Transverse colon (tissue), 4 donors: Measurements from ENCODE around the gene CHERP. TPM values are rescaled to one million over a fixed set of nuclear protein-coding genes. Genes with fewer than 3 reads are reported as not detected.
"Not testable (repeated sequence)": the region's sequence is repeated elsewhere in the genome, so short reads cannot be mapped to it uniquely, and the experiment has no call there.

Source experiments
- DNase-seq: peaks from one replicate; pipeline ENCODE4 v3.0.0-alpha.2; 2019
- H3K27ac ChIP-seq, 4 donors: fragments of 200-600 bp; sonication (generic); 2 replicates each; pipeline ENCODE4 v1.5.1; 2016 to 2018; ENCODE audit warnings: inconsistent platforms in 4 of 4
- H3K27me3 ChIP-seq: fragments of 200-600 bp; sonication (generic); 2 replicates; pipeline ENCODE4 v1.5.1; 2017; ENCODE audit warnings: inconsistent platforms
- H3K36me3 ChIP-seq, 4 donors: fragments of 200-600 bp; sonication (generic); 2 replicates each; pipeline ENCODE4 v1.5.1; 2017 to 2019; ENCODE audit warnings: inconsistent platforms in 4 of 4
- H3K4me1 ChIP-seq, 4 donors: fragments of 200-600 bp; sonication (generic); 2 replicates each; pipeline ENCODE4 v1.5.1; 2017 to 2020; ENCODE audit warnings: inconsistent platforms in 4 of 4
- H3K4me3 ChIP-seq, 4 donors: fragments of 200-600 bp; sonication (generic); 1 replicate in 1 of 4; 2 replicates in 3 of 4; pipeline versions ENCODE4 v1.5.1 to v1.6.1; 2017 to 2019; ENCODE audit warnings: inconsistent platforms in 4 of 4
- H3K9me3 ChIP-seq, 2 donors: fragments of 200-600 bp; sonication (generic); 2 replicates each; pipeline ENCODE4 v1.5.1; 2017 to 2019; ENCODE audit warnings: inconsistent platforms in 2 of 2
- EP300 ChIP-seq: sonication (generic); formaldehyde crosslinking; IDR thresholded peaks from one replicate; pipeline ENCODE4 v1.6.1; 2017; ENCODE audit warnings: antibody characterized with exemption, low read depth
- POLR2A ChIP-seq: fragments of 450-650 bp; IDR thresholded peaks from one replicate; pipeline ENCODE4 v1.6.1; 2016; ENCODE audit warnings: antibody characterized with exemption, mild to moderate bottlenecking, moderate library complexity
- POLR2AphosphoS5 ChIP-seq, 3 donors: sonication (generic); formaldehyde crosslinking; IDR thresholded peaks; one replicate each; pipeline ENCODE4 v1.6.1; 2016; ENCODE audit warnings: antibody characterized with exemption in 3 of 3
- WGBS, 2 donors: methylation state at CpG; one replicate each; pipeline ENCODE4 v1.1.5; 2018; ENCODE audit warnings: low coverage in 1 of 2; 5-methylcytosine and 5-hydroxymethylcytosine counted together
- in situ Hi-C, 4 donors: fragments of 200-750 bp; cut with MboI; loops; one replicate each; pipeline versions ENCODE4 v1.15.0 to v1.15.1; 2017; ENCODE audit warnings: low sequenced_read_pairs in 3 of 4, low pct_ligation_motif_present in 1 of 4, low pct_unique_long_range_greater_than_20kb in 1 of 4
- intact Hi-C: fragments of 100-400 bp; cut with DNase I; formaldehyde crosslinking; loops from one replicate; pipeline ENCODE4 v1.15.1; 2023; ENCODE audit warnings: low total_unique reads
- total RNA-seq, 4 donors: library from RNA; depleted of rRNA; stranded (reverse); fragments of >200 nt; gene quantifications; one replicate each; pipeline ENCODE4 v1.1.0, GENCODE V29; 2016
- TF ChIP-seq, protein P1 (sequence below), 5 experiments: fragments of 200-600 bp in 3 of 5; fragments of 450-650 bp in 2 of 5; sonication (generic) in 3 of 5; IDR thresholded peaks; 1 replicate in 2 of 5; 2 replicates in 3 of 5; pipeline ENCODE4 v1.5.1; 2016 to 2017; ENCODE audit warnings: antibody characterized with exemption in 5 of 5, inconsistent platforms in 3 of 5, mild to moderate bottlenecking in 2 of 5, moderate library complexity in 1 of 5

CHERP gene
- total RNA-seq, 4 donors from 2014 or later, result 14.4 to 54.7 (median 28.9) TPM

DNA sequence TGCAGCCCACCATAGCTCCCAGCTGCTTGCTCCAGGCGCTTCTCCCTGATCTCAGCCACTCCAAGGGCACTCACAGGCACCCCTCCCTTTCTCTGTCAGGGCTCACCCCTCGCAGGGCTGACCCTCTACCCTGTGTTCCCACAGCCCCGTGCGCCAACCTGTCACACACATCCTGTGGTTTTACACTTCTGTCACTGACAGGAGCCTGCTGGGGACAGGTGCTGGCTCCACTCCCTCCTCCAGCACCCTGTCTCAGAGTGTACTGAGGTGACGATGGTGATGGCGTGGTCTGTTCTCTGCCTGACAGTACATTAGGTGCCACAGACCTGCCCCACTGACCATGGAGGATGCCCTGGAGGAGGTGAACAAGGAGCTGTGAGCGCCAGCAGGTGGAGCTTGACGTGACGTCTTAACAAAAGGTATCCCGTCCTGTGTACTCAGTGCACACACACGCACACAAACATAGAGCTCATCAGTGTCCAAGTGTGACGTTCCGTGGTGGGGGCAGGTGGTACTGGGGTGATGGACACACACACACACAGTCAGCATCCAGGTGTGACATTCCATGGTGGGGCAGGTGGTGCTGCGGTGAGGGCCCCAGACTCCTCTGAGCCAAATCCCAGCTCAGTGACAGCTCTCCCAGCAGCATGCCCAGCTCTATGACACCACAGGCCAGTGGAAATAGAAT lies 25.2 kb downstream of the CHERP start:
- Histone ChIP-seq H3K27me3 (no peaks in the 10 kb centered on the region), H3K4me3 (no peak overlapping the region), H3K36me3 (peaks cover 0 to 37% (median 17%) of the 10 kb centered on the region in 4 donors), H3K27ac (no peak overlapping the region), H3K9me3 (no peaks in the 10 kb centered on the region), H3K4me1 (no peaks in the 10 kb centered on the region)
- intact Hi-C loops, result loop anchor here (5.0 kb wide), 1 partner anchor 1000 kb away; no protein-coding TSS in a partner anchor
- 85 to 100% methylated on average over 1 to 14 of the region's 14 CpGs for WGBS, 2 donors
- TF ChIP-seq POLR2AphosphoS5 (IDR thresholded peaks at IDR 0.05) (no peak), POLR2A (no peak), EP300 (no peak)
- TF ChIP-seq, protein P1, sequence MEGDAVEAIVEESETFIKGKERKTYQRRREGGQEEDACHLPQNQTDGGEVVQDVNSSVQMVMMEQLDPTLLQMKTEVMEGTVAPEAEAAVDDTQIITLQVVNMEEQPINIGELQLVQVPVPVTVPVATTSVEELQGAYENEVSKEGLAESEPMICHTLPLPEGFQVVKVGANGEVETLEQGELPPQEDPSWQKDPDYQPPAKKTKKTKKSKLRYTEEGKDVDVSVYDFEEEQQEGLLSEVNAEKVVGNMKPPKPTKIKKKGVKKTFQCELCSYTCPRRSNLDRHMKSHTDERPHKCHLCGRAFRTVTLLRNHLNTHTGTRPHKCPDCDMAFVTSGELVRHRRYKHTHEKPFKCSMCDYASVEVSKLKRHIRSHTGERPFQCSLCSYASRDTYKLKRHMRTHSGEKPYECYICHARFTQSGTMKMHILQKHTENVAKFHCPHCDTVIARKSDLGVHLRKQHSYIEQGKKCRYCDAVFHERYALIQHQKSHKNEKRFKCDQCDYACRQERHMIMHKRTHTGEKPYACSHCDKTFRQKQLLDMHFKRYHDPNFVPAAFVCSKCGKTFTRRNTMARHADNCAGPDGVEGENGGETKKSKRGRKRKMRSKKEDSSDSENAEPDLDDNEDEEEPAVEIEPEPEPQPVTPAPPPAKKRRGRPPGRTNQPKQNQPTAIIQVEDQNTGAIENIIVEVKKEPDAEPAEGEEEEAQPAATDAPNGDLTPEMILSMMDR (IDR thresholded peaks at IDR 0.05), result no peak
- DNase-seq, result no peak
- in situ Hi-C loops, result no loop called here

DNA sequence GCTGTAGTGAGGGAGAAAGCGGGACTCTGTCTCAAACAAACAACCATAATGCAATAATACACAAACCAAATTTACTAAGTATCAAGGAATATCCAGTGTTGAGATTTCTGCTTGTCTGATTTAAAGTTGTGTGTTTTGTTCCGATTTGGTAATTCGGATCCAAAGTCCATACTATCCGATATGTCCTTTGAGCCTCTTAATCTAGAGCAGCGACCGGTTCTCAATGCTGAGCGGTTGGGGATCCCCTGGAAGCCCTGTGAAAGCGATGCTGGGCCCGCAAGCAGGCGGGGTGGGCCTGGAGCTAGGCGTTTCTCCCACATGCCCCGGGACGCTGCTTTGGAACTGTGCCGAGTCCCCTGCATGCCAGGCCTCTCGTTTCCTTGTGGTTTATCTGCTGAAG lies 25.9 kb downstream of the CHERP start:
- 88 to 100% methylated on average over 4 to 15 of the region's 15 CpGs for WGBS, 2 donors
- no peak overlapping the region for H3K4me3 ChIP-seq
- no peaks in the 10 kb centered on the region for H3K9me3 ChIP-seq
- H3K27me3 ChIP-seq, result no peaks in the 10 kb centered on the region
- H3K4me1 ChIP-seq, result no peaks in the 10 kb centered on the region
- in situ Hi-C loops, result no loop called here
- no peak overlapping the region for H3K27ac ChIP-seq
- no peak for TF ChIP-seq POLR2AphosphoS5 (IDR thresholded peaks at IDR 0.05)
- no peak for TF ChIP-seq POLR2A
- TF ChIP-seq, protein P1 (IDR thresholded peaks at IDR 0.05), result no peak
- no peak for TF ChIP-seq EP300
- H3K36me3 ChIP-seq, result peaks cover 0 to 31% (median 15%) of the 10 kb centered on the region in 4 donors
- DNase-seq, result no peak
- intact Hi-C loops, result loop anchor here (5.0 kb wide), 1 partner anchor 1001 kb away; no protein-coding TSS in a partner anchor

DNA sequence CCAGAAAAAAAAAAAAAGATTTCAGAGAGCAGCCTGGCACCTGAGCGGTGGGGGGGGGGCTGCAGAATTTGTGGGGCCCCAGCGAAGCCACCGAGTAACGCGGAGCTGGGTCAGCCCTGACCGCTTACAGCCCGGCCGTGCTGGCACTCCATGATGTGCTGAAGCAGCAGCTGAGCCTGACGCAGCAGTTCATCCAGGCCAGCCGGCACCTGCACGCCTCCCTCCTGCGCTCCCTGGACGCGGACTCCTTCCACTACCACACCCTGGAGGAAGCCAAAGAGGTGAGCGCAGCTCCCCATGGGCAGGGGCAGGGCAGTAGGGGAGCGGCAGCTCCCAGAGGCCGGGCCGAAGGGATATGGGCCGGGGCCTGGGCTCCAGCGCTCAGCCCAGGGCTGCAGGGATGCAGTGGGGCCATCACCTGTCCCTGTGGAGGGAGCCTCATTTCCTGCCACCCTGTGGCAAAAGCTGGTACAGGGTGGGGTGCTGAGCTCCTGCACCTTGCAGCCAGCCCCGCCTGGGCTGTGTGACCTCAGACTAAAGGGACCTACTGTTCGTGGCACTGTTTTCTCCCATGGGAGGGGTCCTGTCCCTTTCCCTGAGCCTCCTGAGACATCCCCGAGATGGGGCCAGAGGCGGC lies 27.7 kb downstream of the CHERP start:
- intact Hi-C loops, result loop anchor here (5.0 kb wide), 1 partner anchor 1003 kb away; no protein-coding TSS in a partner anchor
- no peak overlapping the region for H3K4me3 ChIP-seq
- DNase-seq, result no peak
- in situ Hi-C loops, result no loop called here
- WGBS, 2 donors, result 92 to 100% methylated on average over 1 to 21 of the region's 24 CpGs
- peaks cover 0 to 12% (median 6%) of the 10 kb centered on the region in 4 donors for H3K36me3 ChIP-seq
- no peak overlapping the region for H3K27ac ChIP-seq
- no peaks in the 10 kb centered on the region for H3K27me3 ChIP-seq
- no peaks in the 10 kb centered on the region for H3K4me1 ChIP-seq
- TF ChIP-seq EP300, result no peak
- no peak for TF ChIP-seq POLR2A
- TF ChIP-seq, protein P1 (IDR thresholded peaks at IDR 0.05), result no peak
- no peak for TF ChIP-seq POLR2AphosphoS5 (IDR thresholded peaks at IDR 0.05)
- H3K9me3 ChIP-seq, result no peaks in the 10 kb centered on the region

DNA sequence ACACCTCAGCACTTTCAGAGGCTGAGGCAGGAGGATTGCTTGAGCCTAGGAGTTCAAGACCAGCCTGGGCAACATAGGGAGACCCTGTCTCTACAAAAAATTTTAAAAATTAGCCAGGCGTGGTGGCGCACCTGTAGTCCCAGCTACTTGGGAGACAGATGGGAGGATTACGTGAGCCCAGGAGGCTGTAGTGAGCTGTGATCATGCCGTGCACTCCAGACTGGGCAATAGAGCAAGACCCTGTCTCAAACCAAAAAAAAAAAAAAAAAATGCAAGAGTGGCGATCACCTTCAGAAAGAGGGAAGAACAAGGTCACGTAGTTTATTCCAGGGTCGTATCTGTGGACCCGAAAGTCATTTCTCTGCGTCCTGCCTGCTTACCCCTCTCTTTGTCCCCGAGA lies 29.6 kb downstream of the CHERP start:
- 90% methylated on average over 10 of the region's 10 CpGs; no CpG with 5 or more reads in 1 of the 2 donors for WGBS, 2 donors
- H3K27ac ChIP-seq, in situ Hi-C loops, H3K4me3 ChIP-seq, DNase-seq, H3K27me3 ChIP-seq, H3K4me1 ChIP-seq, H3K36me3 ChIP-seq, intact Hi-C loops, H3K9me3 ChIP-seq: not testable (repeated sequence)
